Natural killer cell (primary cell): Measurements from ENCODE around the gene GIMAP2. TPM values are rescaled to one million over a fixed set of nuclear protein-coding genes. Genes with fewer than 3 reads are reported as not detected.

Source experiments
- ATAC-seq, 3 donors: fragments of 150-1000 bp in 2 of 3; fragments of 200-7000 bp in 1 of 3; cut with Tn5 transposase; 1 replicate in 1 of 3; 2 replicates in 2 of 3; pipeline ENCODE4 v1.10.0; 2021; ENCODE audit warnings: mild to moderate bottlenecking in 2 of 3, moderate library complexity in 2 of 3
- DNase-seq, 2 donors: peaks; one replicate each; pipeline versions ENCODE4 v3.0.0 to v3.0.0-alpha.2; 2013 to 2021; ENCODE audit warnings: mixed read lengths in 1 of 2
- H3K27ac ChIP-seq: one replicate; pipeline ENCODE4 v1.5.1; 2013; ENCODE audit warnings: mild to moderate bottlenecking, low read length
- H3K27me3 ChIP-seq: one replicate; pipeline ENCODE4 v1.6.1; 2013; ENCODE audit warnings: low read length; ENCODE audit not compliant: control insufficient read depth, insufficient read depth
- H3K36me3 ChIP-seq: one replicate; pipeline ENCODE4 v1.6.1; 2013; ENCODE audit warnings: low read length; ENCODE audit not compliant: control insufficient read depth, insufficient read depth
- H3K4me1 ChIP-seq: one replicate; pipeline ENCODE4 v1.6.1; 2013; ENCODE audit warnings: low read length; ENCODE audit not compliant: control insufficient read depth, insufficient read depth
- H3K4me3 ChIP-seq: one replicate; pipeline ENCODE4 v1.5.1; 2013; ENCODE audit warnings: low read length
- H3K9me3 ChIP-seq: one replicate; pipeline ENCODE4 v1.6.1; 2013; ENCODE audit warnings: low read length; ENCODE audit not compliant: control insufficient read depth, insufficient read depth
- H3K27ac Mint-ChIP-seq, 2 donors: one replicate each; pipeline ENCODE4 v1.8.0; 2022; ENCODE audit warnings: mild to moderate bottlenecking in 2 of 2, mixed read lengths in 2 of 2, moderate library complexity in 1 of 2
- H3K27me3 Mint-ChIP-seq, 2 donors: one replicate each; pipeline ENCODE4 v1.8.0; 2022; ENCODE audit warnings: low read depth in 2 of 2, mixed read lengths in 2 of 2
- H3K36me3 Mint-ChIP-seq: one replicate; pipeline ENCODE4 v1.8.0; 2022; ENCODE audit warnings: mixed read lengths
- H3K4me1 Mint-ChIP-seq, 2 donors: one replicate each; pipeline ENCODE4 v1.8.0; 2022; ENCODE audit warnings: mixed read lengths in 2 of 2
- H3K4me3 Mint-ChIP-seq: one replicate; pipeline ENCODE4 v1.8.0; 2022; ENCODE audit warnings: mild to moderate bottlenecking, moderate library complexity, mixed read lengths
- H3K9me3 Mint-ChIP-seq, 2 donors: one replicate each; pipeline ENCODE4 v1.8.0; 2022; ENCODE audit warnings: mixed read lengths in 2 of 2
- WGBS: methylation state at CpG from one replicate; pipeline ENCODE4 v1.1.7; 2013; ENCODE audit warnings: missing lambda C conversion rate; ENCODE audit not compliant: insufficient coverage; 5-methylcytosine and 5-hydroxymethylcytosine counted together
- intact Hi-C: fragments of 100-400 bp; cut with micrococcal nuclease; formaldehyde crosslinking; loops from one replicate; pipeline ENCODE4 v1.14.2; 2022
- total RNA-seq, 4 donors: library from RNA; stranded (reverse); fragments of 120-200 nt in 1 of 4; gene quantifications; one replicate each; pipeline versions ENCODE4 v1.2.3 to v1.2.4, GENCODE V29; 2013 to 2022
- TF ChIP-seq, protein P1 (sequence below): fragments of 200-600 bp; IDR thresholded peaks from one replicate; pipeline ENCODE4 v1.8.0; 2022; ENCODE audit warnings: antibody characterized with exemption

The GIMAP2 gene
- total RNA-seq, 3 donors from 2014 or later (not counting 1 experiment from before 2014, with no cell fraction given), result 47.5 to 77.5 (median 61.0) TPM

DNA sequence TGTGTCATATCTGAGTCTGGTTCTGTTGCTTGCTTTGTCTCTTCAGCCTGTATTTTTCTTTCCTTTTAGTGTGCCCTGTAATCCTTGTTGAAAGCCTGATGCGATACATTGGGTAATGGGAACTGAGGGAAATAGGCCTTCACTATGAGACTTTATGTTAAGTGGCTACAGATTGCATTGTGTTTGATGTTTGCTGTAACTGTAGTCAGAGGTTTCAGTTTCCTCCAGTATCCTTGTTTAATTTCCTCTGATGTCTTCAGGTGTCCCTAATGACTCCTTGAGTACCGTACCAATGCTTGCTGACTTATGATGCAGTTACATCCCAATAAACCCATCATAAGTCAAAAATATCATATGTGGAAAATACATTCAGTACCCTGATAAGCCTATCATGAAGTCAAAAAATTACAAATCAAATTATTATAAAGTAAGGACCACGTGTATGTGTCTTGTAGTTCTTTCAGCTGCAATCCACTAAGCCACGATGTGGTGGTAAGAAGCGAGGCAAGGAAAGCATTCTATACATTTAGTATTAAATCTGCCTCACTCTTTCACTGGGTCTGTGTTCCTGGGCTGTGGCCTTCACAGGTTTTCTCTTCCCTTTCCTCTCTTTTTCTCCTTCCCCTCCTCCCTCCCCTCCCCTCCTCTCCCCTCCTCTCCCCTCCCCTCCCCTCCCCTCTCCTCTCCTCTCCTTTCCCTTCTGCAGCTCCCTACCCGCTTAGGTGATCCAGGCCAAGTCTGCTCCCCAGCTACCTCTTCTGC, 40.1 kb upstream of the GIMAP2 start:
- peaks cover 9% of the 10 kb centered on the region for H3K4me1 ChIP-seq
- H3K9me3 ChIP-seq, result no peaks in the 10 kb centered on the region
- Mint-ChIP-seq H3K36me3 (peaks cover 5% of the 10 kb centered on the region), H3K4me3 (no peak overlapping the region), H3K27ac (no peak overlapping the region), H3K4me1 (peaks cover 13 to 28% of the 10 kb centered on the region in 2 donors), H3K9me3 (no peaks in the 10 kb centered on the region), H3K27me3 (no peaks in the 10 kb centered on the region)
- TF ChIP-seq, protein P1, sequence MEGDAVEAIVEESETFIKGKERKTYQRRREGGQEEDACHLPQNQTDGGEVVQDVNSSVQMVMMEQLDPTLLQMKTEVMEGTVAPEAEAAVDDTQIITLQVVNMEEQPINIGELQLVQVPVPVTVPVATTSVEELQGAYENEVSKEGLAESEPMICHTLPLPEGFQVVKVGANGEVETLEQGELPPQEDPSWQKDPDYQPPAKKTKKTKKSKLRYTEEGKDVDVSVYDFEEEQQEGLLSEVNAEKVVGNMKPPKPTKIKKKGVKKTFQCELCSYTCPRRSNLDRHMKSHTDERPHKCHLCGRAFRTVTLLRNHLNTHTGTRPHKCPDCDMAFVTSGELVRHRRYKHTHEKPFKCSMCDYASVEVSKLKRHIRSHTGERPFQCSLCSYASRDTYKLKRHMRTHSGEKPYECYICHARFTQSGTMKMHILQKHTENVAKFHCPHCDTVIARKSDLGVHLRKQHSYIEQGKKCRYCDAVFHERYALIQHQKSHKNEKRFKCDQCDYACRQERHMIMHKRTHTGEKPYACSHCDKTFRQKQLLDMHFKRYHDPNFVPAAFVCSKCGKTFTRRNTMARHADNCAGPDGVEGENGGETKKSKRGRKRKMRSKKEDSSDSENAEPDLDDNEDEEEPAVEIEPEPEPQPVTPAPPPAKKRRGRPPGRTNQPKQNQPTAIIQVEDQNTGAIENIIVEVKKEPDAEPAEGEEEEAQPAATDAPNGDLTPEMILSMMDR, result no peak
- no peaks in the 10 kb centered on the region for H3K36me3 ChIP-seq
- DNase-seq, result peak in 1 of 2 donors; percentile 26
- no peak overlapping the region for H3K4me3 ChIP-seq
- no peak for ATAC-seq
- intact Hi-C loops, result no loop called here
- WGBS, result 92% methylated on average over 6 of the region's 6 CpGs
- H3K27me3 ChIP-seq, result no peaks in the 10 kb centered on the region
- H3K27ac ChIP-seq, result no peak overlapping the region

DNA sequence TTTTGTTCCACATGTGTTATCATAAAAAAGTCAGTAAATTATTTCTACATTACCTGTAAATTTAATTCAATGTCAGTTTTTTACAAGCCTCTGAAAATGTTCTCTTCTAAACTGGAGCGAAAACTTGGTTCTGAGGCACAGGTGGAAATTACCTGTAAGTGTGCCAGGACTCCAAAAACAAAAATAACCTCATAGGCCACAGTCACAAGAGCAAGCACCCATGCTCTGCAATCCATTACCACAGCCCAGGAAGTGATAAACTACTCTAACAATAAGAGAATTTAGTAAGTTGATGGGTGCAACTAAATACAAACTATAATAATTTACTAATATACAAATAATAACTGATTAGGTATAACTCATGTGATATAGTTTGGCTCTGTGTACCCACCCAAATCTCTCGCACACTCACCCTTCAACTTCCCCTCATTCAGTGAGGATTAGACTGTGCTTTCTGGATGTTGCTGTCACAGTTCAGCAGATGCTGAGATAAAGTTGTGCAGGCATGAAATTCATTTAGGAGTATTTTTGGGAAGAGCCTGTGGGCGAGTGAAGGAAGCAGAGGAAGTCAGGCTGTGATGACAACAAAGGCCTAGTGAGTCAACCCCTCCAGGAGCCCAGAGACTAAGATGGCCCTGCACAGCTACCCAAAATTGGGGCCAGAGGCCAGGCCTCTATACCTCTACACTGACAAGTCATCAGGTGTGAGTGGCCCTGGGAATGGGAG, 37.0 kb upstream of the GIMAP2 start:
- DNase-seq, result peak in 1 of 2 donors; percentile 69
- Mint-ChIP-seq H3K27me3 (no peaks in the 10 kb centered on the region), H3K4me3 (no peak overlapping the region), H3K27ac (peak overlapping the region in 1 of 2 donors; percentile 35), H3K4me1 (peaks cover 17 to 27% of the 10 kb centered on the region in 2 donors), H3K36me3 (peaks cover 5% of the 10 kb centered on the region), H3K9me3 (no peaks in the 10 kb centered on the region)
- peak overlapping the region; percentile 28 for H3K27ac ChIP-seq
- 52% methylated on average over 2 of the region's 3 CpGs for WGBS
- ATAC-seq, result no peak
- peaks cover 9% of the 10 kb centered on the region for H3K4me1 ChIP-seq
- no peaks in the 10 kb centered on the region for H3K27me3 ChIP-seq
- no peaks in the 10 kb centered on the region for H3K36me3 ChIP-seq
- intact Hi-C loops, result no loop called here
- TF ChIP-seq, protein P1, result no peak
- H3K9me3 ChIP-seq, result no peaks in the 10 kb centered on the region
- no peak overlapping the region for H3K4me3 ChIP-seq

DNA sequence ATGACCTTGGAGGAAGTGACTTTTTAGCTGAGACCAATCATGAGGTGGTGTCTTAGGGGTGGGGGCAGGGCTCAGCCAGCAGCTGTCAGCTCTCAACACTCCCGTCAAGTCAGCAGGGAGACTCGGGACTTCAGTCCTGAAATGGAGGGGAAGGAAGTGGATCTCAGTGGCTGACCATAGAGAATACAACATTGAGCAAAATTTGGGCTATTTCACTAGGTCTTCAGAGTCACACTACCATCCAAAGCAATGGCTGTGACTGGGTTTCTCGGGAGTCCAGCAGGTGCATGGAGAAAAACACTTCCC, 36.5 kb upstream of the GIMAP2 start:
- intact Hi-C loops, result no loop called here
- H3K27me3 ChIP-seq, result no peaks in the 10 kb centered on the region
- Mint-ChIP-seq H3K27ac (peak overlapping the region in 1 of 2 donors; percentile 35), H3K36me3 (peaks cover 3% of the 10 kb centered on the region), H3K9me3 (no peaks in the 10 kb centered on the region), H3K27me3 (no peaks in the 10 kb centered on the region), H3K4me3 (no peak overlapping the region), H3K4me1 (peaks cover 17 to 27% of the 10 kb centered on the region in 2 donors)
- TF ChIP-seq, protein P1, result no peak
- no peaks in the 10 kb centered on the region for H3K9me3 ChIP-seq
- peaks cover 9% of the 10 kb centered on the region for H3K4me1 ChIP-seq
- no peak overlapping the region for H3K27ac ChIP-seq
- no peak for DNase-seq
- ATAC-seq, result no peak
- no peak overlapping the region for H3K4me3 ChIP-seq
- no peaks in the 10 kb centered on the region for H3K36me3 ChIP-seq
- WGBS, result 71% methylated on average over 3 of the region's 3 CpGs
